Gastroesophageal sphincter (tissue), 3 donors: Measurements from ENCODE around the gene SLA2.

Source experiments
- POLR2AphosphoS5 ChIP-seq: sonication (generic); formaldehyde crosslinking; IDR thresholded peaks from one replicate; pipeline ENCODE4 v1.6.1; 2017; ENCODE audit warnings: antibody characterized with exemption
- TF ChIP-seq, protein P1 (sequence below), 4 experiments: fragments of 200-600 bp in 2 of 4; fragments of 450-650 bp in 2 of 4; sonication (generic) in 1 of 4; IDR thresholded peaks; one replicate each; pipeline ENCODE4 v1.5.1; 2017 to 2019; ENCODE audit warnings: antibody characterized with exemption in 4 of 4, mild to moderate bottlenecking in 2 of 4, moderate library complexity in 2 of 4

DNA sequence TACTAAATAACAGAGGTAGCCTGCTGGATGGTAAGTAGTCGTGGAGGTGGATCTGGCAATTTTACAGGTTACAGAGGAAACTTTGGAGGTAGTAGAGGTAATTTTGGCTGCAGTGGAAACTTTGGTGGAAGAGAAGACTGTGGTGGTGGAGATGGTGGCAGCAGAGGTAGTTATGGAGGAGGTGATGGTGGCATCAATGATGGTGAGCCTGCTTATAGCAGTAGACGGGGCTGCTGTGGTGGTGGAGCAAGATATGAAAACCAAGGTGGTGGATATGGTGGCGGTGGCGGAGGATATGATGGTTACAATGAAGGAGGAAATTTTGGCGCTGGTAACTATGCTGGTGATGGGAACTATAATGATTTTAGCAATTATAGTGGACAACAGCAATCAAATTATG, 25.1 kb downstream of the SLA2 start:
- TF ChIP-seq, protein P1, sequence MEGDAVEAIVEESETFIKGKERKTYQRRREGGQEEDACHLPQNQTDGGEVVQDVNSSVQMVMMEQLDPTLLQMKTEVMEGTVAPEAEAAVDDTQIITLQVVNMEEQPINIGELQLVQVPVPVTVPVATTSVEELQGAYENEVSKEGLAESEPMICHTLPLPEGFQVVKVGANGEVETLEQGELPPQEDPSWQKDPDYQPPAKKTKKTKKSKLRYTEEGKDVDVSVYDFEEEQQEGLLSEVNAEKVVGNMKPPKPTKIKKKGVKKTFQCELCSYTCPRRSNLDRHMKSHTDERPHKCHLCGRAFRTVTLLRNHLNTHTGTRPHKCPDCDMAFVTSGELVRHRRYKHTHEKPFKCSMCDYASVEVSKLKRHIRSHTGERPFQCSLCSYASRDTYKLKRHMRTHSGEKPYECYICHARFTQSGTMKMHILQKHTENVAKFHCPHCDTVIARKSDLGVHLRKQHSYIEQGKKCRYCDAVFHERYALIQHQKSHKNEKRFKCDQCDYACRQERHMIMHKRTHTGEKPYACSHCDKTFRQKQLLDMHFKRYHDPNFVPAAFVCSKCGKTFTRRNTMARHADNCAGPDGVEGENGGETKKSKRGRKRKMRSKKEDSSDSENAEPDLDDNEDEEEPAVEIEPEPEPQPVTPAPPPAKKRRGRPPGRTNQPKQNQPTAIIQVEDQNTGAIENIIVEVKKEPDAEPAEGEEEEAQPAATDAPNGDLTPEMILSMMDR (IDR thresholded peaks at IDR 0.05): no peak
- TF ChIP-seq POLR2AphosphoS5: no peak
